DMS 273 treated with DMSO at 0.1 percent for 48 hours (cell line): ENCODE data around the gene CASS4.
"Not testable (repeated sequence)": the region's sequence is repeated elsewhere in the genome, so short reads cannot be mapped to it uniquely, and the experiment has no call there.

Experiments used
- DNase-seq: peaks from one replicate; lab custom pipeline; 2025; lab: John Stamatoyannopoulos, UW

CASS4 gene

DNA sequence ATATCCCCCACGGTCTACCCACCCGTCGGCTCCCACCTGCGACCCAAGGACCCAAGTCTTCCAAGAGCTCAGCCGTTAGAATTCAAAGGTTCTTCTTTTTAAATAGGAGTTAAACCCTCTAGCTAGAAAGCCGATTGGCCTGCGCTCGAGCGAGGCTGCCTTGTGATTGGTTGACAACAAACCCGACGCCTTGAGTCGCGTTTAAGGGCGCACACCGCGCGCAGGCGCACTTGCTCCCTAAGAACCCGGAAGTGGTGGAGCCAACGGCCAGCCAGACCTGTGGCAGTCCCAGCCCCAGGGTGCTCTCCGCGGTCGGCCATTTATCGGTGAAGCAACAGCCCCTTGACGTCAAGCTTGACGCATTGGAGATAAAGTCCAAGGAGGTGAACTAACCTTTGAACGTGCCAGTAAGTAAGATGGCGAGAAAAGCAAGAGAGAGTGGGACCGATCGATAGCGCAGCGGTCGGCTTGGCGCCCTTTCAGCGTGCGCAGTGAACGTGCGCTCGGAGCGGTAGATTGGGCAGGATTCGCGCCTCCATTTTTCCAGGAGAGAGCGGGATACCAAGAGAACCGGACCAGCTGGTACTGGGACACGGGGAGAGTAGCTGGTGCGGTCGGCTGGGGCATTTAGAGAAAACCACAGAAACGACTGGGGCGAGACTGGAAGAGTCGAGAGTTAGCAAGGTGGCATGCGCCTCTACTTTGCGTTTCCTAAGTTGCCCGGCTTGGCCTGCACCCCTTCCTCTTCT, 19.8 kb upstream of the CASS4 start, which contains the start of the genes AURKA and CSTF1:
Gene AURKA, minus strand, starts transcription at position 84 of the 749 bp plus-strand sequence. CDS start 4,018 bp downstream, outside the sequence.
Gene CSTF1, plus strand, starts transcription at position 514 of the 749 bp plus-strand sequence. CDS start 2,908 bp downstream, outside the sequence.
- DNase-seq = peak; percentile 96

DNA sequence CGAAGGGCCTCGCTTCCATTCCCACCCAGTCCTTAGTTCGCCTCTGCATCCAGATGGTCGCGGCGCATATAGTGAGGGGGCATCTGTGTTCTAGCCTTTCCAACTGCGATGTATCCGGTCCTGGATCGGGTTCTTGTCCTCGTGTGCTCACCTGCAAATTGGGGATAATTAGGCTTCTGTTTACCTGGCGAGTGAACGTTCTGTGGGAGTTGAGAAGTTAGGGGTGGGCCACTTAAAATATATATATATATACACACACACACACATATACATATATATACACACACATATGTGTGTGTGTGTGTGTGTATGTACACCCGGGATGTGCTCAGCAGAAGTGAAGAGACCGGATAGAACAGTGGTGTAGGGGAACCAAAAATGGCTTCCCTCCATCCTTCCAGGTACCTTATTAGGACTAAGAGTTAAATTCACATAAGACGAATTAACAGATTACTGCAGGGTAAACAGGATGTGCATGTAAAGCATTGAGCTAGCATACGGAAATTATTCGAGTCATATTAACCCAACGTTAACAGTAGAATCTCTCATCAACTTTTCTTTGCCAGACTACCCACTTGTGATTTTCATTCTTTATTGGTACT, 19.1 kb upstream of the CASS4 start:
- DNase-seq = no peak

DNA sequence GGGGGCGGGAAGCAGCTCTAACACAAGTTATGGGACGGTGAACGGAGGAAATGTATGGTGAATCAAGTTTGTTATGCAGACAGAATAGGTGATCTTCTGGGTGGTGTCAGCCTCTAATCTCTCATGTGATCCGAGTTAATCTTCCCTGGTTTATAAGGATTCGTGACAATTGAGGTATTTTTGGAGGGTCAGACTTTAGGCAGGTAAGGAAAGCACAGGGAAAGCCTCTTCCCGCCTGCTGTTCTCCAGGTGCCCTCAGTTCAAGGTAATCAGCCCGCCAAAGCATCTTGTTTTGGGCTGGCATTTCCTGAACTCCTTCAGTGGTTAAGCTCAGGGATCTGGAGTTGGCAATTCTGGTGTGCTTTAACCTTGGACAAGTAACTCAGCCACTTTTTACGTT, 18.4 kb upstream of the CASS4 start:
- no peak for DNase-seq

DNA sequence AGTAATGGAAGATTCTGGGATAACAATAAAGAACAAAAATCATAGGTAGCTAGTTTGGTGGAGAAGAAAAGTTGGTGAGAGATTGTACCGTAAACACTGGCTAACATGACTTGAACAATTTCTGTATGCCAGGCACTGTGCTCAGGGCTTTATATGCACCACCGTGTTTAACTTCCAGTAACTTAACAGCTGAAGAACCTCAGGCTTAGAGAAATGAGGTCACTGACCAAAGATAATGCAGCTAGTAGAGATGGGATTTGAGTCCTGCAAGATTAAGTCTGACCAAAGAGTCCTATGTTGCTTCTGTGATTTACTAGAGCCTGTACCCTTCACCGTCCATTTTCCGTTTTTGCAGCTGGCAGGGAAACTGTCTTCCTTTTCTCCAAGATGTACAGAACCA, 16.9 kb upstream of the CASS4 start:
- no peak for DNase-seq

DNA sequence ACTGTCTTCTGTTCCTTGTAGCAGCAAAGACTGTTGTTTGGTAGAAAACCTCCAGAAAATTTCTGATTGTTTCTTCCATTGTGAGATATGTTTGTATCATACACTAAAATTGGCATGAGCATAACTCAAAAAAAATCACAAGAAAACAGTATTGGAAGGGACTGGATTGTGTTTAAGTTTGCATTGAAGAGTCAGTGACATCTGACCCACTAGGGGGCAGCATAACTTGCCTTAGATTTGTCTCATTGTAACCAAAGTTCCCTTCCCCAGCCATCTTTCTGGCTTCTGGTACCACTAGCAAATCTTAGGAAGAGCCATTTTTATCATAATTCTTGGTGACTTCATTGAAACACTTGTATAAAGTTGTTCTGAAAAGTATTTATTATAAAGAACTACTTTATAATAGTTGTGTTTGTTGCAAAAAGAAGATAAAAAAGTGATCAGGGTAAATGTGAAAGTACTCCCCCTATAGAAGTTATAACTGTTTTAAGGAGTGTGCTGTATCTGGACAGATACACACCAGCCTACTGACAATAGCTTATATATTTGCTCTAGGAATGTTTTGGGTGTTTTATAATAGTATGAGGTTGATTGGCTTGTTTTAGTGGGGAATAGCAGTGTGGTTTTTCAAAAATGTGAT, 11.9 kb upstream of the CASS4 start:
- DNase-seq = peak; percentile 1

DNA sequence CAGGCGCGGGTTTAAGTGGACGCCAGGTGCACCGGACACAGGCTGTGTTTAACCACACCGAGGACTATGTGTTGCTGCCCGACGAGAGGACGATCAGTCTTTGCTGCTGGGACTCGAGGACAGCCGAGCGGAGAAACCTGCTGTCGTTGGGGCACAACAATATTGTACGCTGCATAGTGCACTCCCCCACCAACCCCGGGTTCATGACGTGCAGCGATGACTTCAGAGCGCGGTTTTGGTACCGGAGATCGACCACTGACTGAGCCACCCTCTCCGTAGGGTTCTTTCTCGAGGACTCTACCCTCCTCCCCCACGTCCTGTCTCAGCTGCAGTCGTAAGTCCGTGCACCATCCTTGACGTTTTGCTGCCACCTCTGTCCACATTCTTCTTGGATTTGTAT, 8.6 kb upstream of the CASS4 start:
- DNase-seq = no peak

DNA sequence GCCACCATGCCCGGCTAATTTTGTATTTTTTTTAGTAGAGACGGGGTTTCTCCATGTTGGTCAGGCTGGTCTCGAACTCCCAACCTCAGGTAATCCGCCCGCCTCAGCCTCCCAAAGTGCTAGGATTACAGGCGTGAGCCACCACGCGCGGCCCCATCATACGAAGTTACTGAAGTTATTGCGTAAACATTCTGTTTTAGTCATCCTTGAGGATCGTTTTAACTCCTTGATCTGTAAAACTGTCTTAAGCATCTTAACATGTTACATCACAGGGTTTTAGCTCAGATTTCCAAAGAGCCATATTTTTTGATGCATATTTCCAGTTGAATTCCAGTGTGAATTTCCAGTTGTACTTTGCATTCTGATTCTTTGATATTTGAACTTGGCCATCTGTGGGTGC, 6.7 kb upstream of the CASS4 start:
- DNase-seq = not testable (repeated sequence)

DNA sequence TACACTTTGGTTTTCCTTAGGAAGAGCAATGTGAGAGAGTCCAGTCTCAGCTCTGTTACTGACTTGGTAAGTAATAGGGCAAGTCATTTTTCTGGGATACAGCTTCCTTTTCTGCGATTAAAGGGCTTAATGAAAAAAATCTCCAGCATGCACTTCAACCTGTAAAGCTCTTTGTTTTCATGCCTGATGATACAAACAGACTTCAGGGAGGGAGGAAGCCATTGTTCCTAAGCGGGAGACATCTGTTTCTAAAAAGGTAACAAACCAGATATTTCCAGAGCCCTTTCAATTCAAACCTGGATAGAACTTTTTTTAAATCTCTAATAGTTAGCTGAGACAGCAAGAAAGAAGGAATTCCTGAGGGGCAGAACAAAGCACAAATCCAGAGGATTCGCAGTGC, 5.2 kb upstream of the CASS4 start:
- DNase-seq = no peak

DNA sequence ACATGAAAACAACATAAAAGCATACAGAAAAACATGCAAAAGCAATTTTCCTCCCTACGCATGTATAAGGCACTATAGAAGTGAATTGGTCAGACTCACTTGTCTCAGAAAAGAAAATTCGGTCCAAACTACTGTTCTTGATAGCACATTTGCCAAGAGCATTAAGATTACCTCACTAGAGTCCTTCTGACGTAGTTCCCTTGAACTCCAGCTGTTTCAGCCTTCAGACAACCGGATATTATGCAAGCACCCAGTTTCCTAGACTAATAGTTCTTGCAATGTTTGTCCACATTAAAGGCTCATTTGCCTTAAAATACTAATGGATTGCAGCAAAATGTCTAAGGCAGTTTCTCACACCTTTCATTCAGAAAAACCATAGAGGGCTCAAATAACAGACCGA, 2.5 kb upstream of the CASS4 start:
- no peak for DNase-seq

DNA sequence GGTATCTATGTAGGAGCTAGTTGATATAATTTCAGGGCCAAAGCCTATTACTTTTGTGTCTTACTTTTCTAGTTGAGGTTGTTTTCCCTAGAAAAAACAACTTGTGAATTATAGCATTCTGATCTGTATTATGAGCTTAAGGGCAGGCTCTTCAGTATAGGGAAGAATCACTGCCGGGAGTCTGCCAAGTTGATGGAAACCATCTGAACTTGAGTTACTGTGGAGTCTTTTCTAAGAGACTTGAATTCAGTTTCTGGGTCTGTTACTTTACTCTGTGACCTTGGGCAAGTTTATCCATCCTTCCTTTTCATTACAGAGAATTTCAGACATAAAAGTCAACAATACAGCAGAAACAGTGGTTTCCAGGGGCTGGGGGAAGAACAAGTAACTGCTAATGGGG, 2.1 kb upstream of the CASS4 start:
- DNase-seq = no peak

DNA sequence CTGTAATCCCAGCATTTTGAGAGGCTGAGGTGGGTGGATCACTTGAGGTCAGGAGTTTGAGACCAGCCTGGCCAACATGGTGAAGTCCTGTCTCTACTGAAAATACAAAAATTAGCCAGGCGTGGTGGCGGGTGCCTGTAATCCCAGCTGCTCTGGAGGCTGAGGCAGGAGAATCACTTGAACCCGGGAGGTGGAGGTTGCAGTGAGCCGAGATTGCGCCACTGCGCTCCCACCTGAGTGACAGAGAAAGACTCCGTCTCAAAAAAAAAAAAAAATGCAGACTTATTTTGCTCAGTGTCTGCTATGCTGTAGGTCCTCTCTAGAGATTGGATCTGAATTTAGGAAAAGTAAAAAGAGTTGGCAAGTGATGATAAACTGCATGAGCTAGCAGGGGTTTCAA, 773 bp upstream of the CASS4 start:
- DNase-seq = not testable (repeated sequence)

DNA sequence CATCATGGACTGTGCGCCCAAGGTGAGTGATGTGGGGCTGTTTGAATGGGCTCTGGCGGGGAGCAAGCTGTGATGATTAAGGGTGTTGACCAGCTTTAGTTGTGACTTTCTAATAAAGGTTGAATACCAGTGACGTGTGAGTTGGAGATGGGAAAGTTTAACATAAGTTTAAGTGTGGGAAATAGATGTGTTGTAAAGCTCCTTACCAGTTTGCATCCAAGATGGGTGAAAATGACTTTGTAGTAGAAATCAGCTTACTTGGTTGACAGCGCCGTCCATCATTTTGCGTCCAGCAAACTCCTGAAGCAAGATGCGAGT, 372 bp downstream of the CASS4 start:
- no peak for DNase-seq

DNA sequence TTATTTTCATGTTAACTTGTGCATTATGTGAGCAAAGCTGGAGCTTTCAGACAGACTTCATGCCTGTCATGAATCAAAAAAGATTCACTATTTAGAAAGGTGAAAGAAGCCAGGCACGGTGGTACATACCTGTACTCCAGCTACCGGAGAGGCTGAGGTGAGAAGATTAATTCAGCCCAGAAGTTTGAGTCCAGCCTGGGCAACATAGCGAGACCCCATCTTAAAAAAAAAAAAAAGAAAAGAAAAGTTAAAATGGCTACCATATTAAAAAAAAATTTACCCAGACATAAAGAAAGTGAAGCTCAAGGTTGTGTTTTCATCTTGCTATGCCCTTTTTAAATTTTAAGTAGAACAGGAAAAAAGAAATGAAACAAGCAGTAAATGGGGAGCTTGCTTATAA, 889 bp downstream of the CASS4 start:
- no peak for DNase-seq

DNA sequence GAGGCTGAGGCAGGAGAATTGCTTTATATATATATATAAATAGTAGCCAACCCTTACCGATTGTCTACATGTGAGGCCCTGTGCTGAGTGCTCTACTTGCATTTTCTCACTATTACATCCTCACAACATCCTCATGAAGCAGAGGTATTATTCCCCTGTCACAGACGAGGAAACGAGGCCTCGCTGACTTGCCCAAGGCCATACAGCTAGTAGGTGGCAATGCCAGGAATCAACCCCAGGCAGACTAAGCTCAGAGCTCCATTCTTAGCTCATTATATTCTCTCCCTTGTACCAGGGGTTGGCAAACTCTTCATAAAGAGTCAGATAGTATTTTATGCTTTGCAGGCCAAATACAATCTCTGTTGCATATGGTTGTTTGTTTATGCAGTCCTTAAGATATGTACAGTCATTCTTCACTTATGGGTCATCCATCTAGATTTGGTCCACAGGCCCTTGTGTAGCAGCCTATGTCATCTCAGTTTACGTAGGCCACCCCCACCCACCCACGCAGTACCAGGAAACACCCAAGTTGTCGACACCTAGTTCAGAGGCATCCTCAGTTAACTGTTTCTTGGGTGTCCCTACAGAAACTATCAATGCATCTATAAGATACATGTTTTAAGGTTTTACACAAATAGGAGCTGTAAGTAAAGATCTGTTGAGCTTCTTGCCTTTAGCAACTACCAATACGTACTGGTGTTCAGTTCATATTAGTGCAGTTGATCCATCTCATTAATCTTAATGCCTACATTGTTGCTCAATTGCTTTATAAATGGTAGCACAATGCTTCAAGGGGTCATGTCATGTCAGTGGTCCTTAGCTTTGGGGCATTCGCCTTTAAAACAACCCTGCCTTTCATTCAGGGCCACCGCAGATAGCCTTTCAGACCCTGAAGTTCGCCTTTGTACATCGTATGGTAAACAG, 3.0 kb downstream of the CASS4 start:
- no peak for DNase-seq

DNA sequence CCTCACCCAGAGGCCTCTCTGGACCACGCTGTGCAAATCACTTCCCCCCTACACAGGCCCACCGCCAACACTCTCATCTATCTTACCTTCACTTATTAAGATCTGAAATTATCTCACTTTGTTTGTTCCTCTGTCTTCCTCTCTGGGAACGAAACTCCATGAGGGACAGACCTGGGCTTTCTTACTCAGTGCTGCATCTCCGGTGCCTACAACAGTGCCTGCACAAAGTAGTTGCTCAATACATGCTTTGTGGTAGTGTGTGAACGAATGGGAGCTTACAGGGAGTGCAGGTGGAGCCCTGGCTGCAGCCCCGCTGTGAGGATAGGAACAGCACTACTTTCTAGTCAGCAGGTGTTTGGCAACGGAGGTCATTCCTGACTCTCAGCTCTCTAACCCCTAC, 5.3 kb downstream of the CASS4 start:
- no peak for DNase-seq

DNA sequence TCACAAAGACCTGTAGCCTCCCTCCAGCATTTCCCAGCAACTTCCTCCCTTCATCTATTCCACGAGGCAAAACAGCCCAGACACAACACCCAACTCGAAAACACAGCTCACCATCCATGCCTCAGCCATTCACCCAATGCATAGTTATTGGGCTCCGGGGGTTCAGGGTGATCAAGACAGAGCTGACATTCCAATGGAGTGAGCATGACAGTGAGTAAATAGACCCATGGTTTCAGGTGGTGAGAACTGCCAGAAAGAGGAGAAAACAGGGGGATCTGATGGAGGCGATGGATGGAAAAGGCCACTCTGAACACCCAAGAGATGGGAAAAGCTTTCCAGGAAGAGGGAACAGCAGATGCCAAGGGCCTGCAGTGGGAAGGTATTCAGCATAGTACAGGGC, 5.9 kb downstream of the CASS4 start:
- no peak for DNase-seq

DNA sequence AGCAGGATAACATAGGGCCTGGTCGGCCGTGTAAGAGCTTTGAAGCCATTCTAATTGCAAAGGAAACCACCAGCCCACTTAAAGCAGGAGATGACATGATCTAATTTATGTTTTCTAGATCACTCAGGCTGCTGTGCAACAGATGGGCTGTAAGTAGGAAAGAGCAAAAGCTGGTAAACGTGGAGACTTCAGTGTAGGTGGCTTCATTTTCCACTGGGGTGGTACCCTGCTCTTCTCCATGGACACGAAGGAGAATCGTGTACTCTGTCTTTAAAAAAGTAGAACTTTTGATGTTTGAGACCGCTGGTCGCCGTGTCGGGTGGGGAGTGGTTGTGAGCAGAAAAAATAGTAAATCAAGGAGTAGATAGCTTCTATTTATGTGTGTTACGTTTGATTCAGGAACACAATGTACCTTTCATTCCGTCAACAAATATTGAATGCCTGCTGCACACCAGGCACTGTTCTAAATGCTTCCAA, 6.4 kb downstream of the CASS4 start:
- no peak for DNase-seq

DNA sequence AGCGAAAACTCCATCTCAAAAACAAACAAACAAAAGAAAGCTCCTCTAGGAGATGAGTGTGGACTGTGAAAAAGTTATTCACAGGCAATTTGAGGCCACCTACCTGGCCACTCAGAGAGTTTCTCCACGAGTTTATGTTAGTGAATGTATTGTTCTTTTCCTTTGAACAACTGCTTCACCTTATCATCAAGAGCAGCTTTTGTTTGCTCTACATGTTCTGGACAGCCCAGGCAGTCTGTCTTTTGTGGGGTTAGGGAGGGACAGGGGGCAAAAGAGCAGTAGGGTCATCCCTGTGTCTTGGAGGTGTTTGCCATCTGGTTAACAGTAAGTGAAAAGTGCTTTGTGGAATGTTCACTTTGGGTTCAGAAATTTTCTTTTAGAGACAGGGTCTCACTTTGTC, 8.0 kb downstream of the CASS4 start:
- DNase-seq = no peak

DNA sequence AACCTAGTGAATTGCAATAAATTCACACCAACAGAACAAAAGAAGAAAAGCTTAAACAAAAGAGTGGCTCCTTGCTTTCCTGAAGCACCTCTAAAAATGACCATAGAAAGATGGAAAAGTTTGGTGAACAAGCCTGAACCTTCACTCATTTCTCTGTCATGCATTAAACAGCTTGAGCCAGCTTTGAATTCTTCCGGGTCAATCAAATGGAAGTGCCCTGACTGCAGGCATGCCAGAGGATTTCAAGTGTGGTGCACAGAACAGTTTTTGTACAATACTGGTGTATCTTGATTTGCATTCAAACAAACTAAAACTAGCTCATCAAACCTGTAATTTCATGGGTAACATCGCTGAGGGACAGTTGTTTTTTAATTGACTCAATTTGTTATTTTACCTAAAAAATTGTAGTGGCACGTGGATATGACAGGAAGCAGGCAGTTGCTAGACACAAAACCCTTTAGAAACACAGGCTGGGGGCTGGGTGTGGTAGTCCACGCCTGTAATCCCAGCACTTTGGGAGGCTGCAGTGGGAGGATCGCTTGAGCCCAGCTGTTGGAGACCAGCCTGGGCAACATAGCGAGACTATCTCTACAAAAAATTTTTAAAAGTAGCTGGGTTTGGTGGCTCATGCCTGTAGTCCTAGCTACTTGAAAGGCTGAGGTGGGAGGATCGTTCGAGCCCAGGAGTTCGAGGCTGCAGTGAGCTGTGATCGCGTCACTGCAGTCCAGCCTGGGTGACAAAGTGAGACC, 9.1 kb downstream of the CASS4 start:
- DNase-seq = no peak

DNA sequence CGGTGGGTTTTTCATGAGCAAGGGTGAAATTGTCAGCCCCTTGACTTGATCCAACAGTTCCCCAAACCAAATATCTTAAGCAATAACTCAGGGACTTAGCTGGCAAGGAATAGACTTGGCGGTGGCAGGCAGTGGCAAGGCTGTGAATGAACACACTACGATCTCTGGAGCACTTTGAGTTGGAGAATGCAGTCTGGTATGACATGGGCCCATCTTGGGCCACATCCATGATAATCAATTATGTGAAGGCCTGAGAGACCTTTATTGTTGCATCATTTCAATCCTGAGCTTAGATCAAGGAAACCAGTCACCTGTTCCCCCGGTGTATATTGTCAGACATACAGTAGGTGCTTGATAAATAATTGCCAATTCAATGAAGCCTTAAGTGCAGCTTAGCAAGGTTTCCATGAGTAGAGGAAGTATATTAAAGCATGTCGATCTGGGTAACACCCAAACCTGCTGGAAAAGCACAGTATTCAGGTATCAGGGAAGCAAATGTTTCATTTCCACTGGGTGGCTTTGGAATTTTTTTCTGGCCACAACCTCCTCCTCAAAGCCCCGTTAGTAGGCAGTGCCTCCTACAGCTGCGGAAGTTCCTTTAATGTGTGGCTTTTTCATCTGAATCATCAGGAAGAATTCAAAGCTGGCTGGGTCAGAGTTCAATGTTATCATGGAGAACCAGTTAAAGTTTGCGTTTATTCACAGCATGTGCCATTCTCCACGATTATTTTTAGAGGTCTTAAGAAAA, 10.2 kb downstream of the CASS4 start:
- no peak for DNase-seq

DNA sequence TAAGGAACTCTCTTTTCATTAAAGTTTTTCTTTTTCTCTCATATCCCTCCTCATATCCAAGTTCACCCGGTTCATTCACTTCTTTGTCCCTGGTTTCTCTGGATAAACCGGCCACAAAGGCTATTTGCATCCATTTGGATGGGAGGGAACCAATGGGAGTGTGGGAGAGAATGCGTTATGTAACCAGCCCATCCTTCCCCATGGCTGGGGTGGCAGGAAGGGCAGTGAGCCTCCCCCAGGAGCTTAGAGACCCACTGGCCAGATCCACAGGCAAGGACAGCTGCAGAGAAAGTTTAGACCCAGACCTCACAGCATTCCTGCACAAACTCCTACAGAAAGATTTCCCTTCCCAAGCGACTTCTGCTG, 10.7 kb downstream of the CASS4 start:
- DNase-seq = no peak
